HG03196 (cell line): ENCODE measurements around the gene STK11.
"Not testable (repeated sequence)": the region's sequence is repeated elsewhere in the genome, so short reads cannot be mapped to it uniquely, and the experiment has no call there.

ENCODE experiments used
- ATAC-seq: cut with Tn5 transposase; IDR thresholded peaks from one replicate; pipeline ENCODE4 v1.9.1; 2021; ENCODE audit not compliant: unreplicated experiment

Gene STK11

GRCh38 chr19:1235625-1236538, 30.3 kb downstream of the STK11 start:
- no peak for ATAC-seq

GRCh38 chr19:1236576-1236975, 31.0 kb downstream of the STK11 start:
- no peak for ATAC-seq

- no peak for ATAC-seq
Measured at GRCh38 chr19:1237027-1237659, 31.6 kb downstream of the STK11 start.

GRCh38 chr19:1237754-1238368, 32.3 kb downstream of the STK11 start, which contains the start of gene CBARP:
CBARP (minus strand) TSS chr19:1238005; CDS start chr19:1236100, 1,905 bp downstream.
- ATAC-seq, result no peak

DNA sequence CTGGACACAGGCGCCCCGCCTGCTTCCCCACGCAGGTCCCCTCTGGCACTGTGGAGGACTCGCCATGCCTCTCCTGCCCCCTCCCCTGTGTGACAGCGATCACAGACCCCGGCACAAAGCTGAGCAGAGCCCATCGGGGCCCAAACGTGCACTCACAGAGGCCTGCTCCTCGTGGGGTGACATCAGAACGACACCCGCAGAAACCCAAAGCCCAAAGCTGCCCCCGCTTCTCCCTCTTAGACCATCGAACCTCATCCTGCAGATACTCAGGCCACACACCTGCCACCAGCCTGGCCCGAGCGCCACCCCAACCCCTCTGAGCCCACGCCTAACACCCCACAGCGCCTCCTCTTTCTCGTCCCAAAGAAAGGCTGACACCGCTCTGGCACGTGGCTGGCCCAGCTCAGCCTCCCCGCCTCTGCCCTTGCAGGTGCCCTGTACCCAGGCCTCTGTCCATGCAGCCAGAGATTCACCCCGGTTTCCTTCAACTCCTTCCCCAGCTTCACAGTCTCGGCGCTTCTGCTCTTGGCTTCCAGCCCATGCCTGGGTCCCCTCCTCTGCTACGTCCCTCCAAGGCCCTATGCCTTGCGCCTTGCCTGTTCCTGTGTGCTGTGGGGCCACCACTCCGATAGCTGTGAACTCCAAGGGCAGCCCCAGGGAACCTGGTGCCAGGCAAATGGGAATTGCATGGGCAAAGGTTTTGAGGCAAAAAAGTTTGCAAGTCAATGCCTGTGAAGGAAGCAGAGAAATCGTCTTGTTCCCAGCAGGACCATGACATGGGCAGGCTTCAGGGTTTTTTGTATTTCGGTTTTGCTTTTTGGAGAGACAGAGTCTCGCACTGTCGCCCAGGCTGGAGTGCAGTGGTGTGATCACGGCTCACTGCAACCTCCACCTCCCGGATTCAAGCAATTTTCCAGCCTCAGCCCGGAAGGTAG, 33.1 kb downstream of the STK11 start:
- ATAC-seq, result no peak

DNA sequence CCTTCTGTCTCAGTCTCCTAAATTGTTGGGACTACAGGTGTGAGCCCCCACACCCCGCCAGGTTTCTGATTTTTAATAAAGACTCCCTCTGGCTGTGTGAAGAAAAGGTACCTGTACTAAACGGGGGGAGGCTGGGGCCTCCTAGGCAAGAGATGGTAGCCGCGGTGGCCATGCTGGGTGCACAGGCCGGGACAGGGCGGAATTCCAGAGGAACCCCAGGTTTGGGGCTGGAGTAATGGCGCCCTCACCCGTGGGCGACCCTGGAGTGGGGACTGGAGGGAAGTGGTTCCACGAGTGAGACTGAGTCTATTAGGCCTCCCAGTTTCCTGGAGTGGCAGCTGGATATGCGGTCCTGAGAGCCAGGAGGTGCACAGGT, 33.8 kb downstream of the STK11 start:
- no peak for ATAC-seq

- peak; percentile 30 for ATAC-seq
Measured at GRCh38 chr19:1239796-1240737, 34.5 kb downstream of the STK11 start.

- no peak for ATAC-seq
Measured at GRCh38 chr19:1240925-1241324, 35.3 kb downstream of the STK11 start.

DNA sequence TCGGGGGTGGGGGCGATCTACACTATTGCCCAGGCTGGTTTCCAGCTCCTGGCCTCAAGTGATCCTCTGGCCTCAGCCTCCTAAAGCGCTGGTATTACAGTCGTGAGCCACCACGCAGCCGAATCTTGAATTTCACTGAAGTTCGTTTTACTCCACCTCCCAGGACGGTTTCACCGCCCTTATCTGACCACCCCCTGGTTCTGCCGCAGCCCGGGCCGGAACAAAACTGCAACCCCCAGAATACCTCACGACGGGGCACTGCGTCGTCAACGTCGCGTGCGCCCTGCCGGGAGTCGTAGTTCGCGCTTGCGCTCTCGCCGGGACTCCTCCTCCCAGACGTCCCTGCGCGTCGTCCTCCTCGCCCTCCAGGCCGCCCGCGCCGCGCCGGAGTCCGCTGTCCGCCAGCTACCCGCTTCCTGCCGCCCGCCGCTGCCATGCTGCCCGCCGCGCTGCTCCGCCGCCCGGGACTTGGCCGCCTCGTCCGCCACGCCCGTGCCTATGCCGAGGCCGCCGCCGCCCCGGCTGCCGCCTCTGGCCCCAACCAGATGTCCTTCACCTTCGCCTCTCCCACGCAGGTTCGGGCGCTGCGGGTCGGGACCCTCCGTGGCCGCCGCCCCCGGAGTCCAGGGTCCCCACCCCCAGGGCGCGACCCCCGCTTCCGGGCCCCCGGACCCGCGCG, 36.0 kb downstream of the STK11 start, which contains the start of gene ATP5F1D:
Gene ATP5F1D (plus strand): TSS at position 335 of the 679 bp plus-strand sequence. CDS start 100 bp downstream, at position 435.
- peak; percentile 54 for ATAC-seq

DNA sequence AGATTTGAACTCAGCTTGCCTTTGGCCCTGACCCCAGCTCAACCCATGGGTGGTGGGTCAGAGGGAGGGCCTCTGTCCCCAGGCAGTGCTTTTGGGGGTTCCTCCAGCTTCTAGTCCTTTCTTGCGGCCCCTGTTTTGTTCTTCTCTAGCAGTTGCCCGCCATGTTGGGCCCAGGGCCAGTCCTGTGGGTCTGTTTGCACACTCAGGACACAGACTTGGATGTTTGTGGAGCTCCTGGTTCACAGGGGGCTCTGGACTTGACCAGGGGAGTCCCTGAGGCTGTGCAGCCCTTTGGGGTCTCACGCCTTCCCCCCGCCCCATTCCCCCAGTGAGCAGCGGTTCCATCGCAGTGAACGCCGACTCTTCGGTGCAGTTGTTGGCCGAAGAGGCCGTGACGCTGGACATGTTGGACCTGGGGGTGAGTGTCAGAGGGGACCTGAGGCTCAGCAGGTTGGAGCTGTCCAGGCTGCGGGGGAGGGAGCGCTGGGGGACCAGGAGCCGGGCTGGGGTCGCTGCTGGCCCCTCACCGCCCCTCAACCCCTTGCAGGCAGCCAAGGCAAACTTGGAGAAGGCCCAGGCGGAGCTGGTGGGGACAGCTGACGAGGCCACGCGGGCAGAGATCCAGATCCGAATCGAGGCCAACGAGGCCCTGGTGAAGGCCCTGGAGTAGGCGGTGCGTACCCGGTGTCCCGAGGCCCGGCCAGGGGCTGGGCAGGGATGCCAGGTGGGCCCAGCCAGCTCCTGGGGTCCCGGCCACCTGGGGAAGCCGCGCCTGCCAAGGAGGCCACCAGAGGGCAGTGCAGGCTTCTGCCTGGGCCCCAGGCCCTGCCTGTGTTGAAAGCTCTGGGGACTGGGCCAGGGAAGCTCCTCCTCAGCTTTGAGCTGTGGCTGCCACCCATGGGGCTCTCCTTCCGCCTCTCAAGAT, 38.5 kb downstream of the STK11 start:
- no peak for ATAC-seq

DNA sequence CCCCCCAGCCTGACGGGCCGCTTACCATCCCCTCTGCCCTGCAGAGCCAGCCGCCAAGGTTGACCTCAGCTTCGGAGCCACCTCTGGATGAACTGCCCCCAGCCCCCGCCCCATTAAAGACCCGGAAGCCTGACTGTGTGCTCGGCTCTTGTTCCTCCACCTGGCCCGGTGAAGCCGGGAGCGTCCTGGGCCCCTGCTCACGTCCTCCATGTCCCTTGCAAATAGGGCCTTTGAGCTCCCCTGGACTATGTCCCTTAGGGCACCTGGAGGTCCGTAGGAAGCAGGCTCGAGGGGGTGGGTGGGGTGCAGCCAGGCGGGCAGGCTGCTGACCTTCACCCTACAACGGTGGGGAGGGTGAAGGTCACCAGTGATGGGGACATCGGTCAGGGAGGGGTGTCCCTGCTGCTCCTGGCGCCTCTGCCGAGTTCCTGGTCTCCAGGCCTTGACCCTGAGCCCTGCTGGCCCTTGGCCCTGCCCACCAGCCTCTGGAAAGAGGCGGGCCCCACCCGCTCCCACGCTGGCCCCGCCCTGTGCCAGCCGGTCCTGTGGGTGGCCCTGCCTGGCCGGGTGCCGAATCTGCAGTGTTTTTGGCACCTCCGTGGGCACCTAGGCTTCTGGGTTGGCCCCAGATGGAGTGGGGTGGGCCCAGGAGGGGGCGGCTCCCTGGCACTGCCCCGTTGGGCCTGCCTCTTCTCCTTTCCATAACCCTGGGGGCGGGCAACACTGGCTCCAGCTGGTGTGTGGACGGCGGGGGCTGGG, 39.3 kb downstream of the STK11 start:
- ATAC-seq, result no peak

DNA sequence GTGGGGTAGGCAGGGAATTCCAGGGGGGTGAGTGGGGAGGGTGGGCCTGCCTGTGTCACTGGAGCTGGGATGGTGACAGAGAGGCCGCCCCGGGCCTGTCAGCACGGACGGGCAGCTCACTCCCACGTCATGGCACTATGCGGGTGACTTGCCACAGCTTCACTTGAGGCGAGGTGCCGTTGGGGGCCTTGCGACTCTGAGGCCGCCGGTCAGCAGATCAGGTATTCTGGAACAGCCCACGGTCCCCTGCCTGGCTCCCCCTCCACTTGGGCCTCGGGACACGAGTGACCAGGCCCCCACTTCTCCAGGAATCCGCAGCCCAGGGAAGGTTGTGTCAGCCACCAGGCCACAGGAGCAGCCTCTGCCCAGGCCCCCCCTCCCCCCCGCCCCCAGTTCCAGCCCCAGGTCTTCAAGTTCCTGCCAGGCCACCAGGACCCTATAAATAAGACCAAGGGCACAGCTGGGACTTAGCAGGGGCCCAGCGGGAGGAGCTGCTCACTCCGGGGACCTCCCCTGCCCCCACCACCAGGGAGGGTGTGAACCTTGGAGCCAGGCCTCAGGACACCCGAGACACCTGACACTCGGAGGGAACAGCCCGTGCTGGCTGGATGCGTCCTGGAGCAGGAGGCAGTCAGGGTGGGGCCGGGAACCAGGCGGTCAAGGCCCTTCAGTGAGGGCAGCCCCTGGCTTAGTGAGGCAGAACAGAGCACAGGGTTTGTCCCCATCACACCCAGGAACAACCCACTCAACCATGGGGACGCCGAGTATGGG, 40.1 kb downstream of the STK11 start:
- ATAC-seq, result no peak

GRCh38 chr19:1246265-1247087, 40.9 kb downstream of the STK11 start:
- ATAC-seq, result not testable (repeated sequence)

- no peak for ATAC-seq
Measured at GRCh38 chr19:1247748-1248138, 42.2 kb downstream of the STK11 start.

- peak; percentile 13 for ATAC-seq
Measured at GRCh38 chr19:1248139-1248785, 42.7 kb downstream of the STK11 start, which contains the start of gene MIDN. MIDN (plus strand) TSS chr19:1248583; CDS start chr19:1250297, 1,714 bp downstream.
